IPS-NIHi11 (cell line): ENCODE results near the gene KRT24.
A peak's percentile ranks its signal among the peaks of the same experiment; 100 is the strongest.

ENCODE experiments used
- DNase-seq: peaks from one replicate; pipeline ENCODE4 v3.0.0; 2012; ENCODE audit warnings: mixed read lengths, low spot score

Gene KRT24

GRCh38 chr17:40694584-40694983 is 9.0 kb downstream of the KRT24 start:
- no peak for DNase-seq

GRCh38 chr17:40687106-40687505 is 16.4 kb downstream of the KRT24 start:
- DNase-seq: no peak

GRCh38 chr17:40686192-40686591 is 17.4 kb downstream of the KRT24 start:
- no peak for DNase-seq

GRCh38 chr17:40680998-40681397 is 22.6 kb downstream of the KRT24 start:
- no peak for DNase-seq

- DNase-seq: no peak
Measured at GRCh38 chr17:40679523-40679907, 24.0 kb downstream of the KRT24 start.

- DNase-seq: no peak
Measured at GRCh38 chr17:40678902-40679522, 24.5 kb downstream of the KRT24 start.

- no peak for DNase-seq
Measured at GRCh38 chr17:40675905-40676304, 27.6 kb downstream of the KRT24 start.

GRCh38 chr17:40672654-40673053 is 30.9 kb downstream of the KRT24 start:
- no peak for DNase-seq

- DNase-seq: no peak
Measured at GRCh38 chr17:40671282-40671681, 32.3 kb downstream of the KRT24 start.

- no peak for DNase-seq
Measured at GRCh38 chr17:40666331-40666730, 37.2 kb downstream of the KRT24 start.

- DNase-seq: no peak
Measured at GRCh38 chr17:40664582-40665333, 38.8 kb downstream of the KRT24 start, which contains the start of gene KRT222. KRT222 (minus strand) TSS chr17:40665177; CDS start chr17:40665099, 78 bp downstream.

GRCh38 chr17:40663252-40663651 is 40.3 kb downstream of the KRT24 start:
- no peak for DNase-seq

- no peak for DNase-seq
Measured at GRCh38 chr17:40659911-40660310, 43.6 kb downstream of the KRT24 start.

GRCh38 chr17:40658396-40658795 is 45.2 kb downstream of the KRT24 start:
- no peak for DNase-seq

- DNase-seq: no peak
Measured at GRCh38 chr17:40651939-40652338, 51.6 kb downstream of the KRT24 start.

GRCh38 chr17:40648384-40648968 is 55.1 kb downstream of the KRT24 start:
- peak; percentile 47 for DNase-seq
